ENCODE data around the gene ATRIP. TPM values are rescaled to one million over a fixed set of nuclear protein-coding genes. Genes with fewer than 3 reads are reported as not detected.
A peak's percentile ranks its signal among the peaks of the same experiment; 100 is the strongest.
"Not testable (repeated sequence)": the region's sequence is repeated elsewhere in the genome, so short reads cannot be mapped to it uniquely, and the experiment has no call there.

The ATRIP gene
- total RNA-seq, 5 donors from 2014 or later (not counting 1 experiment from before 2014, with no cell fraction given): 7.8 to 14.9 (median 12.8) TPM

DNA sequence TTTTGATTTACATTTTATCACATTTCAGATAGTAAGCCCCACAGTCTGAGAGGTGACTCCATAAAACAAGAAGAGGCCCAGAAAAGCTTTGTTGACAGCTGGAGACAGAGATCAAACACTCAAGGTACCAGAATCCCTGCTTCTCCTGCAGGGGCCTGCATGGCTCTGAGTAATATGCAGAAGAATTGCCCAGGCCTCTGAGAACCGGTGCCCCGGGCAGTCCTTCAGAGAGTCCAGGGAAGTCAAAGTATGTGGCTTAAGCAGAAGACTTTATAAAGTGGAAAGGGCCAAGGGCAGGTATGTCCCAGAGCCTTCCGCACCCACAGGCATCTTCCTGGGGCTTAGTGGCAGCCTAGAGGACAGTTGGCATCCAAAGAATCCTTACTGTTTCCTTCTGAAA, 12.8 kb downstream of the ATRIP start:
- H3K4me1 Mint-ChIP-seq: peaks cover 4 to 7% (median 5%) of the 10 kb centered on the region in 3 donors
- CTCF ChIA-PET: no interaction called here
- no peak overlapping the region for H3K4me3 ChIP-seq (ENCODE audit: control insufficient read depth in 1 of 2, extremely low read depth in 1 of 2, low read length in 1 of 2)
- H3K27me3 ChIP-seq (replicated peaks in 1 of 2; ENCODE audit: control insufficient read depth in 2 of 2, extremely low read depth in 1 of 2, insufficient read depth in 2 of 2, low read length in 1 of 2): no peaks in the 10 kb centered on the region
- POLR2A ChIA-PET: no interaction called here
- DNase-seq (no peak), ATAC-seq (replicated peaks in 1 of 4) (no peak)
- peaks cover 0 to 45% of the 10 kb centered on the region in 2 donors for H3K36me3 ChIP-seq (ENCODE audit: control insufficient read depth in 2 of 2, extremely low read depth in 1 of 2, insufficient read depth in 1 of 2, low read length in 1 of 2)
- 100% methylated on average over 1 of the region's 3 CpGs for WGBS (ENCODE audit: insufficient coverage)
- no peaks in the 10 kb centered on the region for H3K4me1 ChIP-seq (ENCODE audit: control insufficient read depth in 1 of 2, extremely low read depth in 1 of 2, insufficient read depth in 2 of 2, low read length in 2 of 2)
- no peak overlapping the region for H3K27ac ChIP-seq (ENCODE audit: low read length)
- H3K36me3 Mint-ChIP-seq: peaks cover 20% of the 10 kb centered on the region
- H3K9me3 Mint-ChIP-seq: no peaks in the 10 kb centered on the region
- H3K4me3 Mint-ChIP-seq: no peak overlapping the region
- H3K27me3 Mint-ChIP-seq: no peaks in the 10 kb centered on the region
- H3K27ac Mint-ChIP-seq: no peak overlapping the region
- H3K9me3 ChIP-seq: no peaks in the 10 kb centered on the region

DNA sequence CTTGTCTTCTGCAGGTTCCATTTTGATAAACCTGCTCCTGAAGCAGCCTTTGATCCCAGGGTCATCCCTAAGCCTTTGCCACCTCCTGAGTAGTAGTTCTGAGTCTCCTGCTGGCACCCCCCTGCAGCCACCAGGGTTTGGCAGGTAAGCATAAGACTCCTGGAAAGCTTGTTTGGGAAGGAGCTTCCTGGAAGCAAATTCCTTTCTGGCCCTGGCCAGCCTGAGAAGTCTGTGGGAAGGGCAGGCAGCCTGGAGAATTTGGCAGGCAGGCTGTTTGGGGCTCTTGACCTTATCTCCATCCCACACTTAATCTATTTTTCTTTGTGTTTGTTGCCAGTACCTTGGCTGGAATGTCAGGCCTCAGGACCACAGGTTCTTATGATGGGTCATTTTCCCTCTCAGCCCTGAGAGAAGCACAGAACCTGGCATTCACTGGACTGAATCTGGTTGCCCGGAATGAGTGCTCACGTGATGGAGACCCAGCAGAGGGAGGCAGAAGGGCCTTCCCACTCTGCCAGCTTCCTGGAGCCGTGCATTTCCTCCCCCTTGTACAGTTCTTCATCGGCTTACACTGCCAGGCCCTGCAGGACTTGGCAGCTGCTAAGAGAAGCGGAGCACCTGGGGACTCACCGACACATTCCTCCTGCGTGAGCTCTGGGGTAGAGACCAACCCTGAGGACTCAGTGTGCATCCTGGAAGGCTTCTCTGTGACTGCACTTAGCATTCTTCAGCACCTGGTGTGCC, 13.4 kb downstream of the ATRIP start:
- Mint-ChIP-seq H3K36me3 (peaks cover 14% of the 10 kb centered on the region), H3K4me3 (no peak overlapping the region), H3K27ac (peak overlapping the region in 1 of 2 donors; percentile 22), H3K9me3 (no peaks in the 10 kb centered on the region), H3K27me3 (no peaks in the 10 kb centered on the region), H3K4me1 (peaks cover 4 to 7% (median 5%) of the 10 kb centered on the region in 3 donors)
- Histone ChIP-seq H3K36me3 (ENCODE audit: control insufficient read depth in 2 of 2, extremely low read depth in 1 of 2, insufficient read depth in 1 of 2, low read length in 1 of 2) (peaks cover 0 to 39% of the 10 kb centered on the region in 2 donors), H3K4me3 (ENCODE audit: control insufficient read depth in 1 of 2, extremely low read depth in 1 of 2, low read length in 1 of 2) (no peak overlapping the region), H3K27me3 (replicated peaks in 1 of 2; ENCODE audit: control insufficient read depth in 2 of 2, extremely low read depth in 1 of 2, insufficient read depth in 2 of 2, low read length in 1 of 2) (no peaks in the 10 kb centered on the region), H3K4me1 (ENCODE audit: control insufficient read depth in 1 of 2, extremely low read depth in 1 of 2, insufficient read depth in 2 of 2, low read length in 2 of 2) (peaks cover 0 to 5% of the 10 kb centered on the region in 2 experiments), H3K27ac (ENCODE audit: low read length) (no peak overlapping the region), H3K9me3 (no peaks in the 10 kb centered on the region)
- ATAC-seq (replicated peaks in 1 of 4) (no peak), DNase-seq (no peak)
- ChIA-PET CTCF (no interaction called here), POLR2A (no interaction called here)
- 94% methylated on average over 6 of the region's 7 CpGs for WGBS (ENCODE audit: insufficient coverage)

GRCh38 chr3:48460517-48460902, 14.0 kb downstream of the ATRIP start:
- Mint-ChIP-seq H3K36me3 (peaks cover 12% of the 10 kb centered on the region), H3K9me3 (no peaks in the 10 kb centered on the region), H3K27me3 (no peaks in the 10 kb centered on the region), H3K27ac (peak overlapping the region; percentile 58 to 67), H3K4me3 (no peak overlapping the region), H3K4me1 (peaks cover 8 to 10% (median 10%) of the 10 kb centered on the region in 3 donors)
- ChIA-PET CTCF (interaction anchor here in 1 of 2 donors (0.6 kb wide), 1 partner anchor 17 kb away, joined by 5 read pairs; no protein-coding TSS in a partner anchor), POLR2A (no interaction called here)
- peaks cover 0 to 11% of the 10 kb centered on the region in 2 experiments for H3K4me1 ChIP-seq (ENCODE audit: control insufficient read depth in 1 of 2, extremely low read depth in 1 of 2, insufficient read depth in 2 of 2, low read length in 2 of 2)
- ATAC-seq (replicated peaks in 1 of 4) (no peak), DNase-seq (no peak)
- H3K27ac ChIP-seq (ENCODE audit: low read length): no peak overlapping the region
- H3K4me3 ChIP-seq (ENCODE audit: control insufficient read depth in 1 of 2, extremely low read depth in 1 of 2, low read length in 1 of 2): no peak overlapping the region
- H3K36me3 ChIP-seq (ENCODE audit: control insufficient read depth in 2 of 2, extremely low read depth in 1 of 2, insufficient read depth in 1 of 2, low read length in 1 of 2): peaks cover 0 to 34% of the 10 kb centered on the region in 2 donors
- no peaks in the 10 kb centered on the region for H3K27me3 ChIP-seq (replicated peaks in 1 of 2; ENCODE audit: control insufficient read depth in 2 of 2, extremely low read depth in 1 of 2, insufficient read depth in 2 of 2, low read length in 1 of 2)
- whole genome bisulfite sequencing (ENCODE audit: insufficient coverage): 95% methylated on average over 3 of the region's 3 CpGs
- H3K9me3 ChIP-seq: no peaks in the 10 kb centered on the region

- H3K9me3 Mint-ChIP-seq; H3K27me3 Mint-ChIP-seq; H3K27ac Mint-ChIP-seq; H3K4me3 Mint-ChIP-seq; H3K9me3 ChIP-seq; DNase-seq; H3K27me3 ChIP-seq (replicated peaks in 1 of 2; ENCODE audit: control insufficient read depth in 2 of 2, extremely low read depth in 1 of 2, insufficient read depth in 2 of 2, low read length in 1 of 2); H3K4me3 ChIP-seq (ENCODE audit: control insufficient read depth in 1 of 2, extremely low read depth in 1 of 2, low read length in 1 of 2); ATAC-seq (replicated peaks in 1 of 4); H3K36me3 Mint-ChIP-seq; H3K27ac ChIP-seq (ENCODE audit: low read length): not testable (repeated sequence)
- ChIA-PET CTCF (interaction anchor here in 1 of 2 donors (0.7 kb wide), 1 partner anchor 26 kb away, joined by 4 read pairs; no protein-coding TSS in a partner anchor), POLR2A (interaction anchor here (0.6 to 0.7 kb wide), 2 partner anchors 16 to 18 kb away, joined by 3 read pairs; no protein-coding TSS in a partner anchor)
- peaks cover 17 to 23% (median 20%) of the 10 kb centered on the region in 3 donors for H3K4me1 Mint-ChIP-seq
- H3K4me1 ChIP-seq (ENCODE audit: control insufficient read depth in 1 of 2, extremely low read depth in 1 of 2, insufficient read depth in 2 of 2, low read length in 2 of 2): peaks cover 0 to 24% of the 10 kb centered on the region in 2 experiments
- H3K36me3 ChIP-seq (ENCODE audit: control insufficient read depth in 2 of 2, extremely low read depth in 1 of 2, insufficient read depth in 1 of 2, low read length in 1 of 2): peaks cover 0 to 34% of the 10 kb centered on the region in 2 donors
- 91% methylated on average over 3 of the region's 7 CpGs for WGBS (ENCODE audit: insufficient coverage)
Measured at GRCh38 chr3:48461767-48462166, 15.2 kb downstream of the ATRIP start.

GRCh38 chr3:48463703-48464102, 17.2 kb downstream of the ATRIP start:
- Mint-ChIP-seq H3K4me3 (peak overlapping the region in 1 of 3 donors; percentile 6), H3K9me3 (no peaks in the 10 kb centered on the region), H3K27me3 (no peaks in the 10 kb centered on the region), H3K27ac (peak overlapping the region in 1 of 2 donors; percentile 52), H3K36me3 (peaks cover 18% of the 10 kb centered on the region), H3K4me1 (peaks cover 36 to 42% (median 39%) of the 10 kb centered on the region in 3 donors)
- DNase-seq: no peak
- no peak for ATAC-seq (replicated peaks in 1 of 4)
- Histone ChIP-seq H3K4me3 (ENCODE audit: control insufficient read depth in 1 of 2, extremely low read depth in 1 of 2, low read length in 1 of 2) (no peak overlapping the region), H3K27me3 (replicated peaks in 1 of 2; ENCODE audit: control insufficient read depth in 2 of 2, extremely low read depth in 1 of 2, insufficient read depth in 2 of 2, low read length in 1 of 2) (no peaks in the 10 kb centered on the region), H3K9me3 (no peaks in the 10 kb centered on the region), H3K27ac (ENCODE audit: low read length) (no peak overlapping the region), H3K36me3 (ENCODE audit: control insufficient read depth in 2 of 2, extremely low read depth in 1 of 2, insufficient read depth in 1 of 2, low read length in 1 of 2) (peaks cover 0 to 44% of the 10 kb centered on the region in 2 donors), H3K4me1 (ENCODE audit: control insufficient read depth in 1 of 2, extremely low read depth in 1 of 2, insufficient read depth in 2 of 2, low read length in 2 of 2) (peaks cover 7 to 43% of the 10 kb centered on the region in 2 experiments)
- ChIA-PET CTCF (interaction anchor here in 1 of 2 donors (0.9 kb wide), 1 partner anchor 24 kb away, joined by 3 read pairs; the partner anchor contains the start of genes CCDC51 and TMA7), POLR2A (interaction anchor here in 1 of 2 donors (0.6 kb wide), 1 partner anchor 109 kb away, joined by 5 read pairs; no protein-coding TSS in a partner anchor)
- WGBS (ENCODE audit: insufficient coverage): 81% methylated on average over 7 of the region's 9 CpGs

DNA sequence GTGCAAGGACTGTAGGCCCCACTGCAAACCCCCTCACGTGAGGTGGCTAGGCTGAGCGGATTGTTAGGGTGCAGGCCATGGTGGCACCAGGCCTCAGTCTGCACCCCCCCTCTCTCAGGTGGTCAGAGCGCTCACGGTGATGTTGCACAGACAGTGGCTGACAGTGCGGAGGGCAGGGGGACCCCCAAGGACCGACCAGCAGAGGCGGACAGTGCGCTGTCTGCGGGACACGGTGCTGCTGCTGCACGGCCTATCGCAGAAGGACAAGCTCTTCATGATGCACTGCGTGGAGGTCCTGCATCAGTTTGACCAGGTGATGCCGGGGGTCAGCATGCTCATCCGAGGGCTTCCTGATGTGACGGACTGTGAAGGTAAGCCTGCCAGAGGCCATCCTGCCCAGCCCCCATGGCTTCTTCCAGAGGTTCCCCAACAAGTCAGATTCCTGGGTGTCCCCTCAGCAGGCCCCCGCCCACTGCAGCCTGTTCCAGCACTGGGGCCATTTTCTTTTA, 18.2 kb downstream of the ATRIP start:
- H3K27ac Mint-ChIP-seq: peak overlapping the region in 1 of 2 donors; percentile 95
- no peaks in the 10 kb centered on the region for H3K27me3 ChIP-seq (replicated peaks in 1 of 2; ENCODE audit: control insufficient read depth in 2 of 2, extremely low read depth in 1 of 2, insufficient read depth in 2 of 2, low read length in 1 of 2)
- H3K27ac ChIP-seq (ENCODE audit: low read length): no peak overlapping the region
- no peaks in the 10 kb centered on the region for H3K9me3 Mint-ChIP-seq
- no peak for DNase-seq
- H3K9me3 ChIP-seq: no peaks in the 10 kb centered on the region
- H3K4me3 ChIP-seq (ENCODE audit: control insufficient read depth in 1 of 2, extremely low read depth in 1 of 2, low read length in 1 of 2): no peak overlapping the region
- CTCF ChIA-PET: no interaction called here
- peaks cover 47 to 53% (median 50%) of the 10 kb centered on the region in 3 donors for H3K4me1 Mint-ChIP-seq
- peaks cover 28% of the 10 kb centered on the region for H3K36me3 Mint-ChIP-seq
- POLR2A ChIA-PET: interaction anchor here in 1 of 2 donors (0.5 kb wide), 1 partner anchor 10 kb away, joined by 3 read pairs; no protein-coding TSS in a partner anchor
- peak overlapping the region in 1 of 3 donors; percentile 83 for H3K4me3 Mint-ChIP-seq
- H3K4me1 ChIP-seq (ENCODE audit: control insufficient read depth in 1 of 2, extremely low read depth in 1 of 2, insufficient read depth in 2 of 2, low read length in 2 of 2): peaks cover 7 to 54% of the 10 kb centered on the region in 2 experiments
- 97% methylated on average over 15 of the region's 17 CpGs for WGBS (ENCODE audit: insufficient coverage)
- peaks cover 0 to 46% of the 10 kb centered on the region in 2 donors for H3K36me3 ChIP-seq (ENCODE audit: control insufficient read depth in 2 of 2, extremely low read depth in 1 of 2, insufficient read depth in 1 of 2, low read length in 1 of 2)
- H3K27me3 Mint-ChIP-seq: no peaks in the 10 kb centered on the region
- no peak for ATAC-seq (replicated peaks in 1 of 4)
